IPS DF 19.7 (cell line): ENCODE results near the gene CYSTM1.

Source experiments
- DNase-seq: peaks from one replicate; pipeline ENCODE4 v3.0.0-alpha.2; 2013; ENCODE audit warnings: low read depth, low spot score

Gene CYSTM1

DNA sequence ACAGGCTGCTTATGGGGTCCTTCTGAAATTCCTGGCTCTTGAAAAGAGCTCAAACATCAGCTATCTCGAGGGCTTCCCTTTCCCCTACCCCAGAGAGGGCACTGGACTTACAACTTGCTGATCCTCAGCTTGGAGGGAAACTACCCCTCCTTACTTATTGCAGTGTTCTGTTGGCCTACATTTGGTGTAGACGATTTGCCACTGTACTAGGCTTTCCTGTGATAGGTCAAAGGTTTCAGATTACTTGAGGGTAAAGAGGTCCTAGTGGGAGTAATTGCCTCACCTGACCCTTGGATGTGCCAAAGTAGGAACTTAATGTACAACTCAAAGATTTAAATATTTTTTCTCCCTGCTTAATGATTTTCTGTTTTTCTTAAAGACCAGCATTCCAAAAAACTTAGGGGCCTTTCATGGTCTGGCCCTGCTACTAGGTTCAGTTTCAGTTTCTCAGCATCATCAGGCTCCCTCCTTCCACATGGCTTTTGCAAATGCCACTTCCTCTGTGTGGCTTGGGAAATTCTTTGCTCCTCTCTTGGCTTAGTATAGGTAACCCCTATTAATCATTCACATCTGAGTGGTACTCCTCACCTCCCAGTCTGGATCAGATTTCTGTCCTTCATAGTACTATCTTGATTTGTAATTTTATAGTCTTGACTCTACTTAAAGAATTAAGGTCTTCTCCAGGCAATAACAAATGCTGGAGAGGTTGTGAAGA, 32.4 kb downstream of the CYSTM1 start:
- DNase-seq = no peak

DNA sequence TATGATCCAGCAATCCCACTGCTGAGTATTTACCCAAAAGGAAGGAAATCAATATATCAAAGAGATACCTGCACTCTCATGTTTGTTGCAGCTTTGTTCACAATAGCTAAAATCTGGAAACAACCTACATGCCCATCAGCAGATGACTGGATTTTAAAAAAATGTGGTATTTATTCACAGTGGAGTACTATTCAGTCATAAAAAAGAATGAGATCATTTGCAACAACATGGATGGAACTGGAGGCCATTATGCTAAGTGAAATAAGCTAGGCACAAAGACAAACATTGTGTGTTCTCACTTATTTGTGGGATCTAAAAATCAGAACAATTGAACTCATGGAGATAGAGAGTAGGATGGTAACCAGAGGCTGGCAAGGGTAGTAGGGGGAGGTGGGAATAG, 33.1 kb downstream of the CYSTM1 start:
- no peak for DNase-seq

- DNase-seq = no peak
These were observed 38.5 kb downstream of the CYSTM1 start for GRCh38 chr5:140213370-140213983.

- DNase-seq = no peak
These were observed 39.8 kb downstream of the CYSTM1 start for GRCh38 chr5:140214831-140215230.

DNA sequence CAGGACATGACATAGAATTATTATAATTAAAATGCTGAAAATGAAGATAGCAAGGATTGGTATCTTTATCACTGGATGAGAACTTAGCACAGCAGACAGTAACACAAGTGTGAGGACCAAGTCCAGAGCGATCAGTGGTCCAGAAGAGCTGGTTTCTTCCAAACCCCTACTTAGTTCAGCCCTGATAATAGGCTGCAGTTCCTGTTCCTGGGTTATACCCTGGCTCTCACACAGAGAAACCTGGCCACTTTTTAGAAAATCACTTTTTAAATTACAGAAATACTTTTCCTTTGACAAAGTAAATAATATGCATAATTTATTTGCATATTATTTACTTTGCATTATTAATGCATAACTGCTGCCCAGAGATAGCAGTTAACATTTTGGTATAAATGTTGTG, 40.3 kb downstream of the CYSTM1 start:
- DNase-seq = no peak

- DNase-seq = no peak
These were observed 41.6 kb downstream of the CYSTM1 start for GRCh38 chr5:140216478-140217074.

DNA sequence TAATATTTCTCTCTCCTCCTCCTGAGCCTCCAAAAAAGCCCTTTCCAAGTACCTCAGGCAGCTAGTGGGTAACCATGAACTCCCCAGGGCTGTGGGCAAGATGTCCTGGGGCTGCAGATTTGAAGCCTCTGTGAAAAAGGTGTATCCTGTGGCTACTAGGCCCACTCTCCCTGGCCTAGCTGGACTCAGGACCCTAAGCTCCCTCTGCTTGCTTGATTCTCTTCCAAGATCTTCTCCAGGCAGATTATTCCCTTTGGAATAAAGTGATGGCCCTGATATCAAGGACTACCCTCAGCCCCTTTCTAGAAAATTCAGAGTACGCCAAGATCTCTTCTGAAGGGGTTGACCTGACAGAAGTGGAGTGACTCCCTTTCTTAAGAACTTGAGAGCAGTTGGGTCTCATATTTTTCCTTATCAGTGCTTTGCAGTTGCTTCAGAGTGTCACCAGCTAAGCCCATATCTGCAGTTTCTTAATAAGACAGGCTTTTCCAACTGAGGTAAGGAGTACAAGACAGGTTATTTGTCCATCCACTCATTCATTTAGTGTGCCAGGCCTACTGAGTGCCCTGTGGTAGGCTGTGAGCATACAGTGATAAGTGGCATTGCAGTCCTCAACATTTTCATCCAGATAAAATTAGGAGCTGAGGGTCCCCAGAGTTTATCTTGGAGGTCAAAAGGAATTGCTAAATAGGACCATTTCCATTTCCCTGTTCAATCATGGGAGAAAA, 42.5 kb downstream of the CYSTM1 start:
- no peak for DNase-seq

DNA sequence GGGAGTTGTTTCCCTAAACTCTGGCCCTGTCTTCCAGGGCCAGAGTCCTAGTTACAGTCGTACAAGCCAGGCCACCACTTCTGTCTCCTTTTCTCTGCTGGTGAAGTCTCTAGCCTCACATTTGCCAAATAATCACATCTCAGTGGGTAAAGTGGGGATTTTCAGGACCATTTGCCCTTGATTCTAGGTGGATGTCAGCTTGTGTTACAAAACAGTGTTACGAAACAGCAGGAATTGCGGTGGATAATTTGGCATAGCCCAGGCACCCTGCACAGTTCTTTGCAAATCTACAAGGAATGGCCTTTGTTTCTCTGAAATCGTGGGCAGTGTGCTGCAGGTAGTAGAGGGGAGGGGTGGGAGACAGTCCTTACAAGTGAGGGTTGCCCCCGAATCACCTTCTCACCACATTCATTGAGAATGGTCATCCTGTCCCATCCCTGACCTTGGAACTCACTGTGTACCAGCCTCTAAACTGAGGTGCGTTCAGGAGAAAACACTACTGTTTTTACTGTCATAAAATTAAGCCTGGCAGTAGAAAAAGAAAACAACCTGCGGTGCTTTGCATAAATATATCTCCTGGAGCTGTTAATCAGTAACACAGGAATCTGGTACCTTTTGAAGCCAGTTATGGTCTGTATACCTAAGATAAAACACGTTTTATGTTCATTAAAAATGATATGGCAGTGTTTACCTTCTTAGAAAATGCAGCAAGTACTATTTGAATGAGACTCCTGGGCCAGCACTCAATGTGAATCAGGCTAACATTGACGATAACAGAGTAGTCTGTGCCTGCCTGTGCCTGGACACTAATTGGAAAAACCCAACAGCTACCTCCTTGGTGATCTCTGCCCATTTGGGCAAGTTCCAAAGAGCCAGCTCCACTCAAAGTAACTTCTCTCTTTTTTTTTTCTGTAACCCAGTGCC, 44.3 kb downstream of the CYSTM1 start:
- no peak for DNase-seq

DNA sequence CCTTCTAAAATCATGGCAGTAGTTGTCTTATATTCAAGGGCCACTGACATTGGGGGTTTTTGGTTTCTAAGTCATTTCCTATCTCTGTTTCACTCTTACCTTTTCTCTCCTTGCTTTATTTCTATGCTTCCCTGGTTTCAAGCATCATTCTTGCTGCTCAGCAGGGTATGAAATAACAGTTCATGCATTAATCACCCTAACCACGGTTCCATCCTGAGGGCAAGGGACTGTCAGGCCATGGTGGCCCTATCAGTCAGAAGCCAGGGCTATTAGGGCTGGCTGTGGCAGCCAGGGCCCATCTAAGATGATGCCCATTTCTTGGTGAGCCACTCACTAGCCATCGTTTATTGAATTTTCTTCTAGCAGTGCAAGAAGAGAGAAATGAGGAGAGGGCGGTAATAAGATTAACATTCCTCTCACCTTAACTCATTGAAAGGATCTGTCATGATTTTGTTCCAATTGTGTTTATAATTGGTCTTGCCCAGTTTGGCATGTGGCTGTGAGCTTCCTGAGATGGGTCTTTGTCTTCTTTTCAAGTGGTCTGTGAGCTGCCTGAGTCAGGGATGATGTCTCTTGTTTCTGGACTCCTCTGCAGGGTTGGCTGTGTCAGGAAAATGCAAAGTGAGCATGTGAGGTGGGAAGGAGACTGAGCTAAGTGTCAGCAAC, 45.2 kb downstream of the CYSTM1 start:
- no peak for DNase-seq

DNA sequence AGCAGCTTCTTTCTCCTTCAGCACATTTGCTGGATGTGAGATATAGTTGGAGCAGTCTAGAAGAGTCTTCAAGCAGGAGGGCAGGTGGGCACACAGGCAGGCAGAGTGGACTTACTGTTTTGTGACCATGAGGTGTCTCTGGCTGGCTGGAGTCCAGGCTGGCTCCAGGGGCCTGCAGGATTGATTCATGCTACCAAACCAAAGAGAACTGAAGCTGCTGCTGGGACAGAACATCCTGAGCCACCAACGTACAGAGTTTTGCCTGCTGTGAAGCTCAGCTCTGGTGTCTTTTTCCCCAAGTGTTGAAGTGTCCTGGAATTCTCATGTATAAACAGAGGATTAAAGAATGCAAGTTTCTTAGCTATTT, 45.7 kb downstream of the CYSTM1 start:
- no peak for DNase-seq

DNA sequence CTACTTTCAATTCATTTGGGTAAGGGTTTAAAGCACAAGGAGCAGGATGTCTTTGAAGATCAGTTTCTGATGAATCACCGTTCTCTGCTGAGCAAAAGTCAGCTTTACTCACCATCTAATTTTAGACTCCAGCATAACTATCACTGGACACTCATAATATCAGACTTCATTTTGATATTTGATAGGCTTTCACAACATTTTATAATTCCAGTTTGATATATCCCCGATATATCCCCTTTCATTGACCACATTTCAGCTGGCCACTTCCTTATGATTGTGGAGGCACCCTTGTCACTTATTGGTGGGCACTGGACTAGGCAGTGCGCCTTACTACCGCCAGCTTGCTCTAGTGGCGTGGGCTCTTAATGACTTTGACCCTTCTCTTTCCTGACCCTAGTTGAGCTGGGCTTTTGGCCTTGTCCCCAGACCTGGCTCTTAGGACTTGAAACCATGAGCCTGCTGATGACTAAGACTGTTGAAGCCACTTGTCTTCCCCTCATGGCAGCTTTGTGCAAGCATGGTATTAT, 46.8 kb downstream of the CYSTM1 start:
- no peak for DNase-seq

DNA sequence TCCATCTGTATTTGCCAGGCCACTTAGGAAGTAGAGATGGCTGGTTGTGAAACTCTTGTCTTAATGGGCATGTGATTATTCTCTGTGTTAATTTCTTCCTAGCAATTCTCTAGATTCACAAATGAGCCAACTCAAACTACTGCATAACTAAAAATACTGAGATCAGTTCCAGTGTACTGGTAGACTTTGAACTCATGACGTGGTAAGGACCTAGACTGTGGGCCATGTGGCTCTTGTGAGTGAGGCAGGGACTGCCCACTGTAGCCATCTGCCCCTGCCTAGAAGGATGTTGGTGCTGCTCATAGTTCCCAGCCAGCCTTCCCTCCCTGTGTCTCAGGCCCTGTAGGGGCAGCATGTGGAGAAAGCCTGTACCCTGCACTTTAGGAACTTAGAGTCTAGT, 47.4 kb downstream of the CYSTM1 start:
- no peak for DNase-seq

DNA sequence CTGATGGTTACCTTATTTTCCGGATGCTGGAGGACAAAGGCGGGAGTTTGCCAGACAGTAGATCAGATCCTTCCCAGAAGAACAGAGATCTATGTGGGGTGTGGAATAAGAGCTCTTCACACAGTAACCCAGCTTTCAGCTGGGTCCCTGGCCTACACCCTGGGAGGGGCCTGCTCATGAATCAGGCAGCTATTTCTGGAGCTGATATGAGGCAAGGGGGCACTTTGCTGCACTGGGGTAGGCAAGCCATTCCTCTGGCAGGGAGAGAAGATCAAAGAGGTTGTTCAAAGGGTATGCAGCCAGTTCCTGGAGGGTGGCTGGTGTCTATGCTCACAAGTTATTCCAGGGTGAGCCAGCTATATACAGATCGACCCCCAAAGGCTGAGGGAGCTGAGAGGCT, 48.6 kb downstream of the CYSTM1 start:
- no peak for DNase-seq

DNA sequence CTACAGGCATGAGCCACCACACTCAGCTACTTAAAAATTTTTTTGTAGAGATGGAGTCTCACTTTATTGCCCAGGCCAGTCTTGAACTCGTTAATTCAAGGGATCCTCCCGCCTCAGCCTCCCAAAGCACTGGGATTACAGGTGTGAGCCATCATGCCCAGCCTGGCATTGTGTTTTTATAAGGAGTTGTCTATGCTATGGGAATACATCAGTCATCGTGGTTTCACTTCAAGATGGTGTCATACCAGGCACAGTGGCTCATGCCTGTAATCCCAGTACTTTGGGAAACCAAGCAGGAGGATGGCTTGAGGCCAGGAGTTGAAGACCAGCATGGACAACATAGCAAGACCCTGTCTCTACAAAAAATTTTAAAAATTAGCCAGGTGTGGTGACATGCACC, 49.7 kb downstream of the CYSTM1 start:
- DNase-seq = no peak

- no peak for DNase-seq
These were observed 50.4 kb downstream of the CYSTM1 start for GRCh38 chr5:140225396-140225795.

DNA sequence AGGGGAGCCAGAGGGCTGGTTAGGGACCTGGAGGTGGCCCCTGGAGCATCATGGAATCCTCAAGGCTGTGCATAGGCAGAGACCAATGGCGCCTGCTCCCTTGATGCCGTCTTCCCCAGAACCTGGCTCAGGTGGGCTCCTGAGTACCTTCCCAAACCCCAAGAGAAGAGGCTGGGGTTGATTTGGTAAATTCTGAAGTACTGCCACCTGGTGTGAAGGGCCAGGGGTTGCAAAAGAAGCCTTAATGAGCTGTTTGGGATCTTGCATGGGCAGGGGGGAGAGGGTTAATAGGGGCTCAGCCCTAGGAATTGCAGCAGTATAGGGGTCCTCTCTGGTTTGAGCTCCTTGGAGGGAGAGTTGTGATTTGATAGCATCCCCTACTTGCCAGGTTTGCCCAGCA, 52.1 kb downstream of the CYSTM1 start:
- DNase-seq = no peak

DNA sequence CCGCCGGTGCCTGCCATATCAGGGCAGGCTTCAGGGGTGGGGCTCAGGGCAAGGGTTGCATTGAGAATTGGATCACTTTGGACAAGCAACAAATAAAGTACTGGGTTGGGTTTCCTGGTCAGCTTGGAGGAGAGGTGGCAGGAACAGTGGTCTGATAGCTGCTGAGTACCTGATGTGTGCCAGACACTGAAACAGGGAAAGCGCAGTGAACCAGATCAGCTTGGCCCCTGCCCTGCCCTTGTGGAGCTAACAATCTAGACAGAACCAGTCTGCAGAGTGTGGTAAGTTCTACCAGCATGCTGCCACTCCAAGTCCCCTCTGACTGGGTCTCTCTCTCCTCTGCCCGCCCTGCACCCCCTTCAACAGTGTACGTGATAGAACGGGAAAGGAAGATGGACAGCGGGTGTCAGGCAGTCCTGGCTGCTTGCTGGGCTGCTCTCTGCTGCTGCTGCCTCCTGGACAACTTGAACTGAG, 53.4 kb downstream of the CYSTM1 start:
- DNase-seq = no peak

- no peak for DNase-seq
These were observed 55.4 kb downstream of the CYSTM1 start for GRCh38 chr5:140230373-140230772.

DNA sequence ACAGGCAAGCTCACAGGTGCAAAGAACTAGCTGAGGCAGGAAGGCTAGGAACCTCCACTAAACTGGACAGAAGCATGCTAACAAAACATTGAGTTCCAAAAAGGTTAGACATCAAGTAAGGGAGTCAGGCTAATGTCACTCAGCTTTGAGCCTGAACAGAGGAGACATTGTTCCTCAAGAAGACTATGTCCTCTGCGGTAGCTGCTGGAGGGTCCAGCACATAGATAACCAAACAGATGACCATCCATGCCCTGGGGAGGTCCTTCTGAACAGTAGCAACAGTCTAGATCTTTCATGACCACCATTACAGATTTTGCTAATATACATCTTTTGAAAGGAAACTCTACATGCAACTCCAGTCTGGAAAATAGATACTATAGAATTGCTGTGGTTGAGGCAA, 57.7 kb downstream of the CYSTM1 start:
- no peak for DNase-seq

- DNase-seq = no peak
These were observed 59.5 kb downstream of the CYSTM1 start for GRCh38 chr5:140234377-140234989.
